Neural cell (in vitro differentiated cells): ENCODE data around the gene RCAN1. TPM values are rescaled to one million over a fixed set of nuclear protein-coding genes. Genes with fewer than 3 reads are reported as not detected.
"Not testable (repeated sequence)": the region's sequence is repeated elsewhere in the genome, so short reads cannot be mapped to it uniquely, and the experiment has no call there.

ENCODE experiments used
- H2AFZ ChIP-seq: fragments of 200-600, 300-800 bp; sonication (generic), shearing (Covaris generic); 2 replicates; pipeline ENCODE4 v1.6.0; 2014; ENCODE audit warnings: low read depth, mild to moderate bottlenecking, antibody characterized with exemption, low read length, moderate library complexity
- H3F3A ChIP-seq: fragments of 200-600 bp; shearing (Covaris generic); 2 replicates; pipeline ENCODE4 v1.6.1; 2016; ENCODE audit warnings: mild to moderate bottlenecking, moderate library complexity, mixed read lengths, antibody characterized with exemption, low read length; ENCODE audit not compliant: insufficient read depth, poor library complexity, severe bottlenecking
- H3K27ac ChIP-seq: fragments of 200-600, 300-800 bp; sonication (generic), shearing (Covaris generic); 2 replicates; pipeline ENCODE4 v1.5.1; 2014; ENCODE audit warnings: mild to moderate bottlenecking, low read length, moderate library complexity
- H3K27me3 ChIP-seq: fragments of 300-800, 200-600 bp; sonication (generic), shearing (Covaris generic); 2 replicates; pipeline ENCODE4 v1.6.0; 2014; ENCODE audit warnings: mild to moderate bottlenecking, low read depth, low read length, moderate library complexity; ENCODE audit not compliant: insufficient read depth
- H3K36me3 ChIP-seq: fragments of 300-800, 200-600 bp; sonication (generic), shearing (Covaris generic); 2 replicates; pipeline ENCODE4 v1.5.1; 2014; ENCODE audit warnings: mild to moderate bottlenecking, antibody characterized with exemption, low read length, moderate library complexity; ENCODE audit not compliant: insufficient read depth
- H3K4me2 ChIP-seq: fragments of 300-800, 200-600 bp; sonication (generic), shearing (Covaris generic); 2 replicates; pipeline ENCODE4 v1.6.0; 2014; ENCODE audit warnings: mild to moderate bottlenecking, low read length
- H3K4me3 ChIP-seq: fragments of 300-800, 200-600 bp; sonication (generic), shearing (Covaris generic); 2 replicates; pipeline ENCODE4 v1.5.1; 2014; ENCODE audit warnings: mild to moderate bottlenecking, low read length, moderate library complexity
- H3K79me2 ChIP-seq: fragments of 200-600 bp; shearing (Covaris generic); replicated peaks from 2 replicates; pipeline ENCODE4 v1.6.0; 2014; ENCODE audit warnings: mild to moderate bottlenecking, low read length, moderate library complexity; ENCODE audit not compliant: insufficient read depth
- H3K9ac ChIP-seq: fragments of 300-800, 200-600 bp; sonication (generic), shearing (Covaris generic); 2 replicates; pipeline ENCODE4 v1.6.1; 2016; ENCODE audit warnings: mild to moderate bottlenecking, low read length, mixed read lengths
- H3K9me2 ChIP-seq: fragments of 200-600 bp; shearing (Covaris generic); 2 replicates; pipeline ENCODE4 v1.6.1; 2016; ENCODE audit warnings: mild to moderate bottlenecking, low read length, mixed read lengths; ENCODE audit not compliant: insufficient read depth
- H3K9me3 ChIP-seq: fragments of 200-600, 300-800 bp; sonication (generic), shearing (Covaris generic); 2 replicates; pipeline ENCODE4 v1.6.1; 2016; ENCODE audit warnings: mild to moderate bottlenecking, mixed run types, low read length, moderate library complexity, mixed read lengths
- H4K20me1 ChIP-seq: fragments of 200-600 bp; shearing (Covaris generic); 2 replicates; pipeline ENCODE4 v1.6.1; 2016; ENCODE audit warnings: mild to moderate bottlenecking, mixed run types; ENCODE audit not compliant: insufficient read depth
- CTCF ChIP-seq: fragments of 450-650 bp; IDR thresholded peaks from 2 replicates; pipeline ENCODE4 v1.5.1; 2014; ENCODE audit warnings: antibody characterized with exemption, mild to moderate bottlenecking, moderate library complexity; ENCODE audit not compliant: poor library complexity, severe bottlenecking
- EP300 ChIP-seq: fragments of 450-650 bp; conservative IDR thresholded peaks from 2 replicates; pipeline ENCODE4 v1.6.1; 2014; ENCODE audit warnings: antibody characterized with exemption, mild to moderate bottlenecking, moderate library complexity; ENCODE audit not compliant: poor library complexity, severe bottlenecking
- EZH2 ChIP-seq: fragments of 200-600, 300-800 bp; shearing (Covaris generic), sonication (generic); IDR thresholded peaks from 2 replicates; pipeline ENCODE4 v1.6.1; 2014; ENCODE audit warnings: antibody characterized with exemption, low read length, borderline replicate concordance, mild to moderate bottlenecking; ENCODE audit not compliant: insufficient read depth, poor library complexity, severe bottlenecking
- MXI1 ChIP-seq: fragments of 450-650 bp; conservative IDR thresholded peaks from 2 replicates; pipeline ENCODE4 v1.6.1; 2014; ENCODE audit warnings: antibody characterized with exemption, mild to moderate bottlenecking; ENCODE audit not compliant: poor library complexity, severe bottlenecking
- POLR2AphosphoS5 ChIP-seq: IDR thresholded peaks from 2 replicates; pipeline ENCODE4 v1.6.1; 2012
- RAD21 ChIP-seq: fragments of 450-650 bp; conservative IDR thresholded peaks from 2 replicates; pipeline ENCODE4 v1.6.1; 2014; ENCODE audit warnings: antibody characterized with exemption, mild to moderate bottlenecking, moderate library complexity
- REST ChIP-seq: IDR thresholded peaks from 2 replicates; pipeline ENCODE4 v1.6.1; 2012; ENCODE audit warnings: borderline replicate concordance
- SMC3 ChIP-seq: fragments of 450-650 bp; conservative IDR thresholded peaks from 2 replicates; pipeline ENCODE4 v1.6.1; 2014; ENCODE audit warnings: antibody characterized with exemption, mild to moderate bottlenecking, moderate library complexity; ENCODE audit not compliant: poor library complexity
- TAF1 ChIP-seq: IDR thresholded peaks from 2 replicates; pipeline ENCODE4 v1.6.1; 2012; ENCODE audit warnings: low read depth
- polyA plus RNA-seq: library from polyadenylated mRNA; depleted of rRNA; stranded (reverse); fragments of >200 nt; gene quantifications from 2 replicates; pipeline ENCODE4 v1.2.3, GENCODE V29; 2014

The RCAN1 gene
- polyA plus RNA-seq, 1 donor from 2014 or later = 46.0 TPM

- Histone ChIP-seq H3K9ac (no peak overlapping the region), H3K4me2 (no peak overlapping the region), H4K20me1 (no peaks in the 10 kb centered on the region), H3K27me3 (no peaks in the 10 kb centered on the region), H3F3A (no peaks in the 10 kb centered on the region), H3K27ac (no peak overlapping the region), H3K79me2 (no peaks in the 10 kb centered on the region), H3K9me2 (no peaks in the 10 kb centered on the region), H3K9me3 (no peaks in the 10 kb centered on the region), H3K36me3 (no peaks in the 10 kb centered on the region), H2AFZ (no peak overlapping the region), H3K4me3 (no peak overlapping the region)
- TF ChIP-seq CTCF = no peak
- no peak for TF ChIP-seq POLR2AphosphoS5
- TF ChIP-seq SMC3 = no peak
- TF ChIP-seq RAD21 = no peak
- TF ChIP-seq REST = no peak
- TF ChIP-seq TAF1 = no peak
These were observed 47.2 kb downstream of the RCAN1 start for GRCh38 chr21:34567604-34568155.

DNA sequence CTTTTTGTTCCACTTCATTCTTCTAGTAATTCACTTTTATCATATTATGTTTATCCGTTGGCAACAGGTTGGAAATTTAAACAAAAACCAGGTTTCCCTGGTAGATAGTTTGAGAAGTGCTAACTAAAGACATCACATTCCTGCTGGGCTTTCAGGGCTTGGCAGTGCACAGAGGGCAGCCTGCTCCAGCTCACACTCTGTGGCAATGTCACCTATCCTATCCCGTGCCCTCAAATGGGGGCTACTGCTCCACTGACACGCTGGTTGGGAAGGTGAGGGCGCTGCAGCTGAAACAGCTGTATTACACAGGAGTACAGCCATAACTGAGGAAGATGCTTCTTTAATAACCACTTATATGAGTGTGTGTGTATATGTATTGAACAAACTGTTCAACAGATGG lies 49.7 kb downstream of the RCAN1 start:
- Histone ChIP-seq H3K4me2 (no peak overlapping the region), H4K20me1 (no peaks in the 10 kb centered on the region), H3K9me2 (no peaks in the 10 kb centered on the region), H3K9me3 (no peaks in the 10 kb centered on the region), H3K27me3 (no peaks in the 10 kb centered on the region), H3K36me3 (no peaks in the 10 kb centered on the region), H3K4me3 (no peak overlapping the region), H3K9ac (no peak overlapping the region), H3K79me2 (no peaks in the 10 kb centered on the region), H3F3A (no peaks in the 10 kb centered on the region), H3K27ac (no peak overlapping the region), H2AFZ (no peak overlapping the region)
- TF ChIP-seq CTCF = no peak
- no peak for TF ChIP-seq RAD21
- TF ChIP-seq MXI1 = no peak
- TF ChIP-seq EZH2 = no peak
- no peak for TF ChIP-seq EP300

DNA sequence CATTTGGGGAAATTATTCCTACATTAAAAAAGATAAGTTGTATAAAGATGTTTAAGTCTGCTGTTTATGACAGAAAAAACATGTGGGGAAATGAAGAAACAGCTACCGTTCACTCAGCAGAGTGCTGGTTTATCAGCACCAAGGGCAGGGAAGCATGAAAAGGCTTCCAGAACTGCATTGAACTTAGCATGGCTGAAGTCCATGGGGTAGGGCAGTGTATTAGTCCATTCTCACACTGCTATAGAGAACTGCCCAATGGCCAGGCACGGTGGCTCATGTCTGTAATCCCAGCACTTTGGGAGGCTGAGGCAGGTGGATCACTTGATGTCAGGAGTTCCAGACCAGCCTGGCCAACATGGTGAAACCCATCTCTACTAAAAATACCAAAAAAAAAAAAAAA lies 51.5 kb downstream of the RCAN1 start:
- H3K4me3 ChIP-seq, H4K20me1 ChIP-seq, H2AFZ ChIP-seq, H3K27ac ChIP-seq, H3K27me3 ChIP-seq, H3K9ac ChIP-seq, H3K9me2 ChIP-seq, H3K9me3 ChIP-seq, H3K4me2 ChIP-seq, H3K79me2 ChIP-seq, H3K36me3 ChIP-seq, H3F3A ChIP-seq: not testable (repeated sequence)
